HG02763 (cell line): ENCODE data around the gene ABCA3.

ENCODE experiments used
- ATAC-seq: cut with Tn5 transposase; IDR thresholded peaks from one replicate; pipeline ENCODE4 v1.9.1; 2021; ENCODE audit warnings: mild to moderate bottlenecking, moderate library complexity; ENCODE audit not compliant: unreplicated experiment

Gene ABCA3

GRCh38 chr16:2358811-2359210, 18.3 kb upstream of the ABCA3 start:
- ATAC-seq: no peak

DNA sequence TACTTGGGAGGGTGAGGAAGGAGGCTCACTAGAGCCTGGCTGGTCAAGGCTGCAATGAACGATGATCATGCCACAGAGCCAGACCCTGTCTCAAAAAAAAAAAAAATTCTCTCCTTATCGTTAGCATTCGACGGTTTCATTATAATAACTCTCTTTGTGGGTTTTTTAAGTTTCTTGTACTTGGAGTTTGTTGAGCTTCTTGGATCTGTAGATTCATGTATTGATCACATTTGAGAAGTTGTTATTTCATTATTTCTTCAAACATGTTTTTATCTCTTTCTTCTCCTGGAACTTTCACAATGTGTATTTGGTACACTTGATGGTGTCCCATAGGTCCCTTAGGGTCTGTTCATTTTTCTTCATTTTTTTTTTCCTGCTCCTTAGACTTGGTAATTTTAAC, 16.8 kb upstream of the ABCA3 start:
- ATAC-seq: no peak

DNA sequence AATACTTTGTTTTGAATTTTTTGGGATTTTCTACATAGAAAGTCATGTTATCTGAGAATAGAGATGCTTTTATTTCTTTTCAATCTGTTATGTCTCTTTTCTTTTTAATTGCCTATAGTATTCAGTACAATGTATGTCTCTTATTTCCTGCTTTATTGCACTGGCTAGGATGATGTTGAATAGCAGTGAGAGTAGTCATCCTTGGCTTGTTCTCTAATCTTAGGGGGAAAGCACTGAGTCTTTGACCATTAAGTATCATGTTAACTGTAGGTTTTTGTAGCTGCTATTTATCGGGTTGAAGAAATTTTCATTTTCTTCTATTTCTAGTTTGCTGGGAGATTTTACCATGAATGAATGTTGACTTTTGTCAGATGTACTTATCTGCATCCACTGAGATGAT, 10.0 kb upstream of the ABCA3 start:
- ATAC-seq: no peak

GRCh38 chr16:2343211-2343610, 2.7 kb upstream of the ABCA3 start:
- ATAC-seq: no peak

DNA sequence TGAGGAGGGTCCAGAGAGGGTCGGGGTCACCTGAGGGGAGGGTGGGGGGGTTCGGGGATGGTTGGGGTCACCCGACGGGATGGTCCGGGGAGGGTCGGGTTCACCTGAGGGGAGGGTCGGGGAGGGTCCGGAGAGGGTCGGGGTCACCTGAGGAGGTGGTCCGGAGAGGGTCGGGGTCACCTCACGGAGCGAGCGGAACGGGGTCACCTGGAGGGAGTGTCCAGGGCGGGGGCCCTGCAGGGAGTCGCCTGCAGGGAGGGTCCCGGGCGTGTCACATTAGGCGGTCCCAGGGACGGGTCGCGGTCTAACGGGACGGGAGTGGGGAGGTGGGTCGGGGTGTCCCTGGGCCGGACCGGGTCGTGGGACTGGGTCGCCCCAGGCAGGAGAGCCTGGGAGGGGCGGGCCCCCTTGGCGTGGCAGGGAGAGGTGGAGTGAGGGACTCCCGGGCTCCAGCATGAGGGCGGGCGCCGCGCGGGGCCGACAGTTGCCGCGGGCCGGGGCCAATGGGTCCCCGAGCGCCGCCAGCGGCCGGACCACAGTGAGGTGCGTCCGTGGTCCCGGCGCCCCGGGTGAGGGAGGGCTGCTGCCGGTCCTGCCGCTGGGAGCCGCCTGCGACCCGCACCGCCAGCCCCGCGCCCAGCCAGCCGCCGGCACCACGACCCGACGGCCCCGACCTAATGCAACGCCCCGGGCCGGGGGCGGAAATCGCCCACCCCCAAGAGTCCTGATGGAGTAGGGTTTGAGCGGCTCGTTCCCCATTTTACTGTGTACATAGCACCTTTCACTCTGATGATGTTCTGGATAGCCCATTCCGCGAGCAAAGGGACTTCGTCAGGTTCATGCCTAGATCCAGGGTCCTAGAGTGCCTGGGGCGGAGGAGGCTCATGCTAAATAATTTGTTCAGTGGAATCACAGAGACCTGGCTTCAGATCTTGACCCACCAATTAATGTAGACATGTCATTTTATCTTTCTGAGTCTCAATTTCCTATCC, 1.2 kb upstream of the ABCA3 start:
- no peak for ATAC-seq

DNA sequence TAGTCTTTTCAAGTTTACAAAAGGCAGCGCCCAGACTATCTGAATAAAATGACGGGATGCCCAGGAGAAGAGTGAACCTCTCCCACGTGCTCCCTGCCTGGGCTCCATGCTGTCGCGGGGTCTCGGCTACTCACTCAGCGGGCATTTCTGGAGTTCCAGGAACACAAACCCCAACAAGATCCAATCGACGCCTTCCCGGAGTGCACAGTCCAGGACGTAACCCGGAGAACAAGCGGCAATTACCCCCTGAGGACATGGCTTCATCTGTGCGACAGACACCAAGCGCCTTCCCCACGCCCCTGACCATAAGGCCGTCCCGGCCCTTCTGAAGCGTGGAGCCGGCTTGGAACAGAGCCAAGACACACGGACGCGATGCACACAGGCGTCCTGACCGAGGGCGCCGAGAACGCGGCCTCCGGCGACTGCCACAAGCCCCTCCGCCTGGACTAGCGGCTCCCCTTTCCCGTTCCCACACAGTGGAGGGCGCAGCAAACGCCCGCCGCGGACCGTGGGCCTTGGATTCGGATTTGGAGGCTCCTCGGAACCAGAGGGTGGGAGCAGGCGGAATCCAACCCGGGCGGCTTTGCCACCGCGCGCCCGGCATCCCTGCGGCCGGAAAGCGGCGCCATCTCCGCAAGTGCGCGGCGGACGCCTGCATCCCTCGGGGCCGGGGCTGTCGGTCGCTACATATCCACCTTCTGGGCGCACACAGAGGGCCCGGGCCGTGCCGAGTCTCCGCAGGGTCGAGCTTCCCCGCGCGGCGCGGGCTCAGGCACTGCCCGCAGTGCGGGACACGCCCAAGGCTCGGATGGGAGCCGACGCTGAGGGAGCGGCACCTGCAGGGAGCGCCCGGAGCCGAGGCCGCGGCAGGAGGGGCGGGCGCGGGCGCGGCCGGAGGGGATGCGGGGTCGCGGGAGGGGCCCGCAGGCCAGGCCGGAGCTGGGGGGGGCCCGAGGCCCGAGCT, 725 bp downstream of the ABCA3 start:
- ATAC-seq: peak; percentile 28

- no peak for ATAC-seq
These were observed 2.9 kb downstream of the ABCA3 start for GRCh38 chr16:2337431-2338296.

DNA sequence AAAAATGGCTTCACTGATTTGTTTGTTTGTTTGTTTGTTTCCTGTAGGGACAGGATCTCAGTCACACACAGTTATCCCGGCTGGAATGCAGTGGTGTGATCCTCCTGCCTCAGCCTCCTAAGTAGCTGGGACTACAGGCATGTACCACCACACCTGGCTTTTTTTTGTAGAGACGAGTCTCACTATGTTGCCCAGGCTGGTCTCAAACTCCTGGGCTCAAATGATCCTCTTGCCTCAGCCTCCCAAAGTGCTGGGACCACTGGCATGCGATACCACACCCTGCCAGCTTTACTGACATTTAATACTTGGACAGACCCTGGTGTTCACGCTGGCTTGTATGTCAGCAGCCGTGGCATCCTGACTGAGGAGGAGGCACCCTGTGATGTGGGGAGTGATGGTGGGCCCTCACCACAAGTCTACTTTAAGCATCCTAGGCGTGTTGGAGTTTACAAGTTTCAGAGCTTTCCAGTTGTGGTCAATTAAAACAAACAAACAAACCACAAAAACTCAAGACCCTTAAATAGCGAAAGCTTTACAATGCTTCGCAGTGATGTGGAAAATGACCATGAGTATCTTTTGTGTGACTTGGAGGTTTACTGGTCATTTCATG, 5.1 kb downstream of the ABCA3 start:
- no peak for ATAC-seq

- no peak for ATAC-seq
These were observed 6.7 kb downstream of the ABCA3 start for GRCh38 chr16:2333772-2334379.

DNA sequence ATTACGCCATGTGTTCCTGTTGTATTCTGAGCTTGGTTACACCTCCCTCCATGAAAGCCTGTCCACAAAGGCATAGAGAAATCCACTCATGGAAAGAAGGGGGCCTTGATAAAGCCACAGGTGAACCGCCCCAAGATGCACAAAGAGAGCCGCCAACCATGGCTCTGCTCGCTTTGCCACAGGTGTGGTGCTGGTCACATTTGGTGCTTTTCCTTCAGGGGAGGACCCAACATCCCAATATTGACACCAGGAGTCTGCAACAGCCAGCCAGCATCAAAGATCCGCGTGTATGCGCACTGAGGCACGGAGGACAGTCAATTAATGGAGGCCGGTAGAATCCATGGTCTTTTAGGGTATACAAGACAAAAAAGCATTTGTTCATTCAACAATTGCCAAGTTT, 7.3 kb downstream of the ABCA3 start:
- ATAC-seq: no peak

- no peak for ATAC-seq
These were observed 8.6 kb downstream of the ABCA3 start for GRCh38 chr16:2331931-2332267.

DNA sequence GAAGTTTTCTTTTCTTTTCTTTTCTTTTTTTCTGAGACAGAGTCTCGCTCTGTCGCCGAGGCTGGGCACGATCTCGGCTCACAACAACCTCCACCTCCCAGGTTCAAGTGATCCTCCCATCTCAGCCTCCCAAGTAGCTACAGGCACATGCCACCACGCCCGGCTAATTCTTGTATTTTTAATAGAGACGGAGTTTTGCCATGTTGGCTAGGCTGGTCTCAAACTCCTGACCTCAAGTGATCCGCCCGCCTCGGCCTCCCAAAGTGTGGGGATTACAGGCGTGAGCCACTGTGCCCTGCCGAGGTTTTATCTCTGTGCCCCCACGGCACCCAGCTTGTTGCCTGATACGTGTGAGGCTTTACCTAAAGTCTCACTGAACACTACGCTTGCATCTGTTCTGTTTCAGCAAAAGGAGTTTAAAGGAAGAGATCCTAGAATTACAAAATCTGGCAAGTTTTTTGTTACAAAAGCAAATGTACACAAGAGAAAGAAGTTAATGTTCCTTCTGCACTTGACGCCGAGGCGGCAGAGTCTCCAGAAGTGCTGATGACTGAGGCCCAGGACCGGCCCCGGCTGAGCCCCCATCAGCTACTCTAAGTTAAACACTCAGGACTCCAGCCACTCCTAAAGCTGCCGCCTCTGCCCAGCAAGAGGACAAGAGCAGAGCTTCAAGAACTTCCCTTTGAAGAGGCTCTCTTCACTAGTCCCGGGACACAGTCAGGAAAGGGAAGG, 9.2 kb downstream of the ABCA3 start:
- no peak for ATAC-seq

- no peak for ATAC-seq
These were observed 11.0 kb downstream of the ABCA3 start for GRCh38 chr16:2329532-2329931.

GRCh38 chr16:2328428-2328827, 12.1 kb downstream of the ABCA3 start:
- no peak for ATAC-seq

DNA sequence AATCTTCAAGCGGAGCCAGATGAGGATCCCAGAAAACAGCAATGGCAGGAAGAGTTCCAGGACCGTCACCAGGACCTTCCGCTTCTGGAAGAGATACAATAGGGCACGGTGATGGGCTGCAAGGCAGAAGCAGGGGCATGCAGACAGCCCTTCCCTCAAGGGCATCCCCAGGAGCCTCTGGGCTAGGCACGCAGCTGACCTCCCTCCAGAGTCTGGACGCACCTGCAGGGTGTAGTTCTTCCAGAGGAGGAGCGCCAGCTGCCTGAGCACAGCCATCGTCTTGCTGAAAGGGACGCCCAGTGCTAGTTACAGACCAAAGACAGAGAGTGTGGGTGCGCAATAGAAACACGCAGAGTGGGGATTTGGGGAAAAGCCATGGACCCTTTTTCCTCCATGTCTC, 14.3 kb downstream of the ABCA3 start:
- no peak for ATAC-seq

DNA sequence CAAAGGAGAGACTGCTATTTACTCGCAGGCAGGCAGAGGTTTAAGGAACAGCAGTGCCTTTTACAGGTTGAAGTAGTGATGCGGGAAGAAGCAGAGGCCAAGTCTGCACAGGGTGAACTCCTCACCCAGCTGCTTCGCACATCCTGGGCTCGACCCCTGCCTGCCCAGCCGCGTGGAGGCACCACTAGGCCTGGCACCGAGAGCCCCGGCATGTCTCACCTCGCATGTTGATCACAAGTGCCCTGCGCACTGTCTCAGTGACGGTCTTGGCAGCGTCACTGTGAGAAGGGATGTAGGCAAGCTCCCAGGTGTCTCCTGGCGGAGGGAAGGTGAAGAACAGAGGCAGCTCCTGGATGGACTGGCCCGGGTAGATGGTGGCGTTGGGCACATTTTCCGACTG, 14.7 kb downstream of the ABCA3 start:
- ATAC-seq: no peak

GRCh38 chr16:2325181-2325580, 15.3 kb downstream of the ABCA3 start:
- ATAC-seq: no peak

GRCh38 chr16:2324296-2324859, 16.1 kb downstream of the ABCA3 start:
- no peak for ATAC-seq

- ATAC-seq: no peak
These were observed 16.8 kb downstream of the ABCA3 start for GRCh38 chr16:2323701-2324100.
